ENCODE results near the gene PGF.

The PGF gene

GRCh38 chr14:74898694-74899093 lies 56.7 kb downstream of the PGF start:
- DNase-seq (ENCODE audit: low read depth in 2 of 2): no peak

DNA sequence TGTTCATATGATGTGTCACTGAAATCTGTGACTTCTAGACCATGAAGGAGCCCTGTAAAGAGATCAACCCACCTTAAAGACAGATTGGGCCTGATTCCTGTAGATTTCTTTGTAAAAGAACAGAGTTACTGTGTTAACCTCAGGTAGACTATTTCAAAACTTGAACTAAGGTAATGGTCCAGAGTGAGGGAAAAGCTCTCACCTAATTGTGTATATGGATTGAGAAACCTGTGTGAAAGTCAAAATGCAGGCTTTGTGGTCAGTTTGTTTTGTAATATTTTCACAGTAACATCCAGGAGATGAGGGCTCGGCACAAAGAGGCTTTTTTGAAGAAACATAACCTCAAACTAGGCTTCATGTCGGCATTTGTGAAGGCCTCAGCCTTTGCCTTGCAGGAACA lies 57.3 kb downstream of the PGF start:
- DNase-seq (ENCODE audit: low read depth in 2 of 2): no peak

DNA sequence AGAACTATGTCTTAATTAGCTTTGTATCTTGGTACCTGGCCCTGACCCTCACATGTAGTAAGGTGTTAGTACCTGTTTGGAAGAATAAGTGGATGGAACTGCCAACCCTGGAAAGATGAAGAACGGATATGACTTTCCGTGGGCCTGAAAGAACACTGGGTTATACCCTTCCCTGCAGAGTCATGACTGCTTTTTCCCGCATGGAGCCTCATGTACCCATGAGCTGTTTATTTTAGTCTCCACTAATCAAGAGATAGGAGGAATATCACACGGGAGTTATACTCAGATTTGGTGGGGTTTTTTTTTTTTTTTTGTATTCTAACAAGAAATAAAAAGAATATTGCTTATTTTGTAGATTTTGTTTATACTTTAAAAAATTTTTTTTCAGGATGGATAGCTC lies 57.8 kb downstream of the PGF start:
- DNase-seq (ENCODE audit: low read depth in 2 of 2): no peak

- DNase-seq (ENCODE audit: low read depth in 2 of 2): no peak
Observed at GRCh38 chr14:74896400-74896799, 59.0 kb downstream of the PGF start.

GRCh38 chr14:74893614-74894091 lies 61.7 kb downstream of the PGF start:
- no peak for DNase-seq (ENCODE audit: low read depth in 2 of 2)

GRCh38 chr14:74892745-74893144 lies 62.7 kb downstream of the PGF start:
- DNase-seq (ENCODE audit: low read depth in 2 of 2): no peak

- DNase-seq (ENCODE audit: low read depth in 2 of 2): no peak
Observed at GRCh38 chr14:74891870-74892269, 63.5 kb downstream of the PGF start.
